ENCODE measurements around the gene LUZP1.

DNA sequence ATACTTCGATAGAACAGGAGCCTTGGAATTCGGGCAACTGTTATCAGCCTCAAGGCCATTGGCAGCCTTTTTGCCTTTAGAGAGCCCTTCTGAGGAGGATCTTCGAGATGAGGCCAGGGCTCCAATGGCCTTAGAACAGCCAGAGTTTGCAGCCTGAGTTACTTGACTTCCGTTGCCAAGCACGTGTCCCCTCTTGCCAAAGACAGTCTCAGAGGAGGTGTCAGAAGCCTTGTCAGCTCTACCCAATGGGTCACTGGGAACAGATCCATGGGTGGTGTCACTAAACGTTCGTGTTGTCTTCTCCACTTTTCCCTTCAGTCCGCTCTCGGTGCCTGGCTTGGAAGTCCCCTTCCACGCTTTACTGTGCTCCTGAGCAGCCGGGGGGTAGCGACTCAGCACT is 76.2 kb downstream of the LUZP1 start:
- TF ChIP-seq EZH2 (IDR thresholded peaks at IDR 0.05; ENCODE audit: insufficient read depth, low read length) (no peak), CTCF (IDR thresholded peaks at IDR 0.05; ENCODE audit: insufficient read depth, low read depth, low read length) (no peak)
